ENCODE data around the gene IL1RAPL2.

The IL1RAPL2 gene

DNA sequence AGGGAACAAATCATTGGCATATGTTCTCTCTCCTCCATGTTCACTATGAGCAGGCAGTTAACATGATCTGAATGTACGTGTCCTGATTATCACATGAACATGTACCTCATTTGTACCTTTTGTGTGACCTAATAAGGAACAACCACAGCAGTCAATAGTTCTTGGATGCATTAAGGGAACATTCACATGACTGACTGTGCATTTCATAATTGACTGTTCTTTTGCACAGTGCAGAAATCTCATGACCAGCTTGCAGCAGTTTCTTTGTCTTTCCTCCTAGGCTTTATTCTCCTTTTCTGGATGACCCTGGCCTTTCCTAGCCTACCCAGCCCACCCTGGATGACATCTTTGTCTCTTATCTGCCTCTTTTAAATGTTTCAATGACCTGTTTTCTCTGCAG, 711.1 kb downstream of the IL1RAPL2 start:
- no peak for DNase-seq

DNA sequence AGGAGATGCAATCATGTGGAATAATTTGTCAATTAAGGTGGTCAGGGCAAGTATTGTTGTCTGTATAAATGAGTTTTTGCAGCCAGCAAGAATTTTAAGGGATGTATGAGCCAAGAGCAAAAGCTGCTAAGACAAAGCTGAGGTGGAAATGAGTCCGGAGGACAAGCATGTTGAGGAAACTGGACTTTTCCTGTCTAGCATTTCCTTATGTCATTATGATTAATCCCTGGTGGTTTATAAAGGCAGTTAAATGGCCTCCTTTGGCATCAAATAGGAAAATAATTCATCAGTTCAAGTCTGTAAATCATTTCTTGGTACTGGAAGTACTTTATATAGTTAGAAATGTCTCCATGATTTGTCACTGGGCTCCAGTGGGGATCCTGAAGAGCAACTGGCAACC, 716.1 kb downstream of the IL1RAPL2 start:
- DNase-seq = no peak

DNA sequence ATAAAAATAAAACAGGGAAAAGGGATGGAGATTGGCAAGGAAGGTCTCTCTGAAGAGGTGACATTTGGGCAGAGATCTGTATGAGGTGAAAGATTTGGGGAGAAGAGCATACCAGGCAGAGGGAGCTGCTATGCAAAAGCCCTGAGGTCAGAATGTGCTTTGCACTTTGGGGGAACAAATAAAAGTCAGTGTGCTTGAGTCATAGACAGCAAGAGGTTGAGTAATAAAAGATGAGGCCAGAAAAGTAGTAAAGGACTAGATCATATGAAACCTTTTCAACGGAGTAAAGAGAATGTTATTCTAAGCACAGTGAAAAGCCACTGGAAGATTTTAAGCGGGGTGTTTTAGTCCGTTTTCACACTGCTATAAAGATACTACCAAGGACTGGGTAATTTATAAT, 731.0 kb downstream of the IL1RAPL2 start:
- DNase-seq = no peak

DNA sequence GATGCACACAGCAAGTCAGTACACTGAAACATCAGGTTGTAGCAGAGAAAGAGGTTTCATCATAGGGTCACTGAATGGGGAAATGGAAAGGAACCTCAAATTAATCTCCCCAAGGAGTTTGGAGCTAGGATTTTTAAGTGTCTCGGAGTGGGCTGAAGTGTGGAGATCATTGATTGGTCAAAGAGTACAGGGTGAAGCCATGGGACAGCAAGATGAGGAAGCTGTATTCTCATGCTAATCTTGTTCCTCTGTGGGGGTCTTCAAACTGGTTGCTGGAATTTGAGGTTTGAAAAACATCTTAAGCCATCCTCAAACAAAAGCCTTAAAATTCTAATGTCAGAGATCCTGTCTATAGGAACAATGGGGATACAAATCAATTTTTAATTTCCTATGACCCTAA, 733.3 kb downstream of the IL1RAPL2 start:
- no peak for DNase-seq

DNA sequence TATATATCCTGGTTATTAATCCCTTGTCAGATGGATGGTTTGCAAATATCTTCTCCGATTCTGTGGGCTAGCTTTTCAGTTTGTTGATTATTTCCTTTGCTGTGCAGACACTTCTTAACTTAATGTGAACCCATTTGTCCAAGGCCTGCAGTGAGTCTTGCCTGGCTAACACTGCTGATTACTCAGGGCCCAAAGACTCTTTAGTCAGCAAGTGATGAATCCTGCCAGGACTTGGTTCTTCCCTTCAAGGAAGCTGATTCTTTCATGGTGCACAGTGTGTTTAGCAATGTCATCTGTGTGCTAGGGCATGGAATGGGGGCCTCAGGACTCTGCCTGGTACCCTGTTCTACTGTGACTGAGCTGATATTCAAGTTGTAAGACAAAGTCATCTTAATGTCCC, 736.2 kb downstream of the IL1RAPL2 start:
- DNase-seq = no peak

DNA sequence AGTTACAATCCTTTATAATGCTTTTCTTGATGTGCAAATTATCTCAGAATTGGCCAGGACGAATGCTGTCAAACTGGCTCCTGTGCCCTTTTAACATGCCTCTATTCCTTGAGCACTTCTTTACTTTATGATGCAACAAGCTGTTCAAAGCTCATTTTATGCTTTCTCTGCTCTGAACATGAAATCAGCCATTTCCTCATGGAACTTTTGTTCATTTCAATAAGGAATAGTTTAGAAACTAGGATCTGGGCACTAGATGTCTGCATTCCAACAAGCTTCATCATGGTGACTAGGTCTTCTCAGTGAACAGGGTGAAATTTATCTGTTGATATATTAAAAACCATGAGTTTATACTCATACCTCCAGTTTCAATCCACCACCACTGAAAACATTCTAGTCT, 741.8 kb downstream of the IL1RAPL2 start:
- DNase-seq = no peak

DNA sequence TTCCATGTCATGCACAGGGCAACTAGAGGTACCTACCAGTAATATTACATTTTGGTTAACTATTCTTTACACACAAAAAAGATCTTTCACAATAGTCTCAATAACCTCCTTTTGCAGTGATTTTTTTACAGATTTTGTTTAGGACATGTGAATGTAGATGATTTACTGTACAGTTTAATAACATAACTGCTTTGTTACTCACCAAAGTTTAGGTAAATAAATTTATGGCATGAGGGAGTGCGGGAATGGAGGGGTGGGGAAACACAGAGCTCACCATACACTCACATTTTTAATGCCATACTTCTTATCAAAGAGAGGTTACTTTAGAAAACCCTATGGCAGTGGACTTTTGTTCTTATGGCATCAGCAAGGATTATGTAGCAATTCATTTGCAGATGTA, 747.6 kb downstream of the IL1RAPL2 start:
- no peak for DNase-seq

DNA sequence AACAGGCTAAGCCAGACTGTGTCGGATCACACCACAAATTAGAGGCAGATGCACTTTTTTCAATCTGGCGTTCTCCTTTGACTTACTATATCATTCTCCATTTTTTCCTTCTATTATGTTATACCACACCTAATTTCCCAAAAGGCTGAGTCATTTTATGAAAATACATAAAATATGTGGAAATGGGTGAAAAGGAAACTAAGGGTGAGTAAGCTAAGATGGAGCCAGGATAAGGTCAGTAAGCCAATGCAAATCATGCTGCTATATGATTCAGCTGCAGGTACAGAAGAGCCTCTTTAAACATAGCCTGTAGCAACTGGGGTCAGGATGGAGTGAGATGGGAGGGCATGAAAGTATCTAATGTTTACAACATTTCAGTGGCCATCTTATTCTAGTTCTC, 748.5 kb downstream of the IL1RAPL2 start:
- no peak for DNase-seq

DNA sequence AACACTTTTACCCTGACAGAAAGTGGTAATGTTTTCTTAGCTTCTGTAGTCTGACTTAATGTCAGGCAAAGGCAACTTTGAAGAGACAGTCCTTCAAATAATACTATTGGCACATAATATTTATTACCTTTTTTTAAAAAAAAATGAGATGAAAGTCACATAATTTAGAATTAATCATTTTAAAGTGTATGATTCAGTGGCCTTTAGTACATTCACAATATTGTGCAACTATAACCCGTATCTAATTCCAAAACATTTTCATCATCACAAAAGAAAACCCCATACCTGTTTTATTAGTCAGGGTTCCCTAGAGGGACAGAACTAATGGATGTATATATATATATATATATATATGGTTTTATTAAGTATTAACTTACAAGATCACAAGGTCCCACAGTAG, 749.2 kb downstream of the IL1RAPL2 start:
- no peak for DNase-seq

DNA sequence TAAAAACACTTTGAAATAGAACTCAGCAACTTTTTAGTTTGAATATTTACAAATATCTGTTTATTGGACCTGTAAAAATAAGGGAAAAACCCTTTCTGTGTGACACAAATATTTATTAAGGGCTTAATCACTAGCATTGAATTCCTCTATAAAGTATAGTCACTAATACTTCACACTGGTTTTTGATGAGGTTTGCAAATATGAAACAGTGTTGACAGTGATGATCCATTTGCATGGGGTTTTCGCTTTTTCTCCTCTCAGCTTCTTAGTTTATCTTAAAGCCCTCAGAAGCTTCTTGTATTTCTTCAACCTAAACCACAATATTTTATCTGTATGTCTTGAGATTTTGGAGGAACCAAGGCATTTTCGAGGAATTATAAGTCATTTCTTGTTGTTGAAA, 751.1 kb downstream of the IL1RAPL2 start:
- no peak for DNase-seq

DNA sequence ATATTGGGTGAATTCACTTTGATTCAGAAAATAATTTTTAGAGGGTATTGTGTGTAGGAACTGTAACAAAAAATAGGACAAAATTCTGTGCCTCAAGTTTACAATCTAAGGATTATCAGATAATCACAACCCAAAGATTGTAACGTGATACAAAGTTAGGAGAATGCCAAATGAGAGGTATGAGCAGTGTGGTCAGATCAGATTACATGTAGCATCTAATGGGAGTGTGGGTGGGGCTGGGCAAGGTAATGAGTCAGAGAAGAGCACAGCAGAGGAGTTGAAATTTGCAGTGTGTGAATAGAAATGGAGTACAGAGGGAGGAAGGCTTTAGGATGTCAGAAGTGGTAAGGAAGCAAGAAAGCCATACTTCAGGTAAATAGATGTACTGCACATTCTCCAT, 757.9 kb downstream of the IL1RAPL2 start:
- no peak for DNase-seq

DNA sequence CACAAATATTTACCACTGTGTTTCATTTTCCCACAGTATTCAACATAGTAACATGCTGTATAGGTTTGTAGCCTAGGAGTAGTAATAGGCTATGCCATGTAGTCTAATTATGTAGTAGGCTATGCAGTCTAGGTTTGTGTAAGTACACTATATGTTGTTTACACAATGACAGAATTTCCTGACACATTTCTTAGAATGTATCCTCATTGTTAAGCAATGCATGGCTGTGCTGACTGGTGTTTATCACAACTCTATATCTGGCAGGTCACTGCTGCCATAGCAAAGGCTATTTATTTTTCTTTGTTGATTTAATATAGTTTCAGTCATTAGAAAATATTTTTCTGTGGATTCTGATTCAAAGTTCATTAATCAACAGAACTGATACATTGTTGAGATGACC, 762.8 kb downstream of the IL1RAPL2 start:
- no peak for DNase-seq

DNA sequence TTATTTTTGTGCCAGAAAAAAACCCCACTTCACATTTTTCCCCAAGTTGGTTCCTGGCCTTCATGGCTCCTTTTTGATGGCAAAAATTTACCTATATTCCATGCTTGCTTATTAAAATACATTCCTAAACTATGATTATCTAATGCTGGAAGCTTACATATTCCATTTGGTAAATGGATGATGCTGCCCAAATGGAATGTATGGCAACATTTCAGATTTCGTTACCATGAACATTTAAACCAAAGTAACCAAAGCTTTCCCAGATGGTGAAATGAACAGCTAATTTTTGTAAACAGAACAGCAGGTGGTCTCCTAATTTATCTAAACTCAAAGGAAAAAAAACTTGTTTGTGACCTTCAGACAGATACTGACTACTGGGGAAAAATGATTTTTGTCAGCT, 765.2 kb downstream of the IL1RAPL2 start:
- DNase-seq = no peak

DNA sequence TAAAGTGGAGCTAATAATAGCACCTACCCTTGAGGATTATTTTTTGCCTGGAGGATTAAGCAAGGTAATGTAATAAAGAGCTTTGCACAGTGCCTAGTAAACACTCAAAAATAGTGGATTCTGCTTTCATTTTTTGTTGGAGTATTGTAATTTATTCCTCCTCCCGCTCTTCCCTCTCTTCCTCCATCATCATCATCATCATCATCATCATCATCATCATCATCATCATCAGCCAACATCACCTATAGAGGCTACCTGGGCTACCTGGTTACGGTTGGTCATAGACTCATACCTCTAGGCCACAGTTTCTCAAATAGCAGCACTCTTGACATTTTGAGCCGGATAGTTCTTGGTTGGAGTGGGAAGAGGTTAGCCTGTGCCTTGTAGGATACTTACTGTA, 781.4 kb downstream of the IL1RAPL2 start:
- no peak for DNase-seq

DNA sequence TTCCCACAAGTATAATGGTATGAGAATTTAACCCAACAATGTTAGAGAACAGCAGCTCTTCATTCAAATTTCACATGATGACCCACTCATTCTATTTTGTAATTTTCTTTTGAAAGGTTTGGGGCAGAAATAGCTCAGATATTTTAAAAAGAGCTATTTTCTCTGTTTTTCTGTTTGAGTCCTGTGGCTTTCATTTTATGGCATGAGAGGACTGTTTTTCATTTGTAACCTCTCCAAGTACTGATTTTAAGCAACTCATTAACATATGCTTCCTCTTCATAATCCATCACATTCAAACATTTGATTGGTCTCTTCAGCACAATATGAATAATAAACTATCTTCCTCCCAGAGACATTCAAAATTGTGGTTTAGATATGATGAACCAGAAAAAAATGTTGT, 783.5 kb downstream of the IL1RAPL2 start:
- DNase-seq = no peak

DNA sequence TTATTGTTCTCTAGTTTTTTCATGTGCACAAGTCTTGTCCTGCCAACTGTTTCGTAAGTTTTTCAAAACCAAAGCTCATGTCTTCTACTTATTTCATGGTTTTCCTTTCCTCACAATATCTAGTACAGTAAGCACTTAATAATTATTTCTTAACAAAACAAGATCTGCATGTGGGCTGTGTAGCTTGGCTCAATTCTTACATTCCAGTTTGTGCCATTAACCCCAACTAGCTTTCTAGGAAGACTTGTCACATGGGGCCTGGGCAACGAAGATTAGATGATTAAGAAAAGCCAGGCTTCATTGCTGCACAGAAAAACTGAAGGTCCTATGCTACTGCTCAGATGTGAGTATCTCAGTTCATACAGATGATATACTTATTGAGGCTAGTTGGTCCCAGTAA, 809.8 kb downstream of the IL1RAPL2 start:
- DNase-seq = no peak

DNA sequence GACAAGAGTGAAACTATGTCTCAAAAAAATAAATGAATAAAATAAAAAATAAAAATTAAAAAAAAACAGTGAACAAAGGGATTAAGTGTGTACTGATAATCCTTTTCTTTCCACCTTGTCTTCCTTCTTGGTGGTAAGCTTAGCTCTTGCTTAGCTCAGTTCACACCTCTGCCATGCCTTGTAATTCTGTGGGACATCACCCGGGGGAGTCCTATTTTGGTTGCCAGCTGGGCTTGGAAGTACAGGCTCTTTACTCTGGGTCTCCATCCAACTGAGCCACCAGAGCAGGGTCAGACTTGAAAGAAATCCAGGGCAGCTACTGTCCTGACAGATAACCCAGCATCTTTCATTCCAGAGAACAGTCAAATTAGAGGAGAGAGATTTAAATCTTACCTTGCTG, 858.7 kb downstream of the IL1RAPL2 start:
- no peak for DNase-seq

DNA sequence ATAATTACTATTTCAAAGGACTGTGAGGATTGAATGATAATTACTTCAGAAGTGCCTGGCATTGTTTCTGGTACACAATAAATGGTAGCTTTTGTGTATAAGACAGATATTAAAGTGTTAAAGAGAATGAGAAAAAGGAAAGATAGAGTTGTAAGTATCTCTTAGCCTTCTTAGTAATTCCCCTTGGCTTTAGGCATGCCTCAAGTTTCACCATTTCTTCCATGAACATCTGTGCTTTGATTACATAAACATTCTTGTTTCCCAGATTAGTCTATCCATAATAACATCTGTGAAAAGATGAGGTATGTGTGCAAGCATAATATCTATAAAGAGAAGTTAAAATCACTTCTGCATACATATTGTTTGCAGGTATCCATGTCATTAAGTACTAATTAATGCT, 885.4 kb downstream of the IL1RAPL2 start:
- DNase-seq = no peak

DNA sequence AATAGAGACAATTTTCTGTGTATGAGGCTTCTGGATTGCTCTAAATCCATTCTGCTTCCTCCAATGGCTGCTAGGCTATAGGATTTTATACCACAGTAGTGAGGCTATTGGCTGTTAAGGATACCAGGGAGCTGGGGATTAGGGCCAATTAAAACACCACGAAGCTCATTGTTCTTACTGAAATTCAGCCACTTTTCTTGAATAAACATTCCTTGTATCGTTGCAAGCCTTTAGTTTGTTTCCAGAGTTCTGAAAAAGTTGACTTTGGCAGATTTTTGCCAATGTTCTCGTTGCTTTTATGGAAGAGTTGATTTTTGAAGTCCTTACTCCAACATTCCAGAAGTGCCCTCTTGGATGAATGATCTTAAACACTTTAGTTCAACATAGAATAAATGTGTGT, 892.8 kb downstream of the IL1RAPL2 start:
- no peak for DNase-seq

DNA sequence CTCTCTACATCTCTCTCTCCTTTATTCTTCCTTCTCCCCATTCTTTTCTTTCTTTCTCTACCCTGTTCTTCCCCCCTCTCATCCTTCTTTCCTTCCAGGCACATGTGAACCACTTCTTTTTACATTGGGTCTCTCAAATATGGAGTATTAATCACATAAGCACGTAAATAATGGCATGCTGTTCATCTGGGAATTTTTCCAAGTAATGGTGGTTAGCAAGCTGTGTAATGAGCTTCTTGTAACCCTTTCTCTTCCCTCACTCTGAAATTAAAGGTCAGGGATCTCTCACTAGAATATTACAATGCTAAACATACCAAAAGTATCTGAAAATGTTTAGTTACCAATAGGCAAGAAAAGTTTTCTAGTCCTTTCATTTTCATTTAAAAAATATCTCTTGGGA, 894.4 kb downstream of the IL1RAPL2 start:
- DNase-seq = no peak

DNA sequence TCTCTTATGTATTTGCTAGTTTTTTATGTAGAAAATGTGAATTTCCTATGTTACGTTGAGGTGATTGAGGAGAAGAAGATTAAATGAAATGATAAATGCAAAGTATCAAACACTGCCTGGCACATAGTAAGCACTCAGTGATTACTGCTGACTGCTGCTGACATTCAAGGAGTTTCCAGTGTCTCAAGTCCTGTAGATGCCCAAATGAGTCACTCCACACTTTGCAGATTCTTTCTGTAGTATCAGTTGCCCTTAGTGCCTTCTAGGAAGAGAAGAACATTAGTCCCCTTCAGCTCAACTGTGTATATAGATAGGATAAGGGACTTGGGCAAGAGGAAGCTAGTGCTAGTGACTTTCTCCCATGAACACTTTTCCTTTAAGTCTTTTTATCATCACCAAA, 895.0 kb downstream of the IL1RAPL2 start:
- no peak for DNase-seq

DNA sequence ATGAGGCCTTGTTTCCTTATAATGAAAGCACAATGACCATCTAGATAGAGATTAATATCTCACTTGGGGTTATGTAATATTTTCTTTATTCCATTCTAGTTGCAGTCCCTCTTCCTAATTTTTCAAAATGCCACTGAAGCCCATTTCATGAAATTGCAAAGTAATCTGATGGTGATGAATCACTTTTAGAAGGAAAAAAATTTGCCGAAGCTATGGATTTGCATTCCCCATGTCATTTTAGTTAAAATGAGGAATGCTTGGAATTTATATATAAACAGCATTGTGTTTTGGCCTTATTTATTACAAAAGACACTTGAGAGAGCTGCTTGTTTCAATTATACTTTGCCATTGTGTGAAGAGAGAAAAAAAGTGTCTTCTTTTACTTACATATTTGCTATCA, 896.2 kb downstream of the IL1RAPL2 start:
- DNase-seq = no peak

DNA sequence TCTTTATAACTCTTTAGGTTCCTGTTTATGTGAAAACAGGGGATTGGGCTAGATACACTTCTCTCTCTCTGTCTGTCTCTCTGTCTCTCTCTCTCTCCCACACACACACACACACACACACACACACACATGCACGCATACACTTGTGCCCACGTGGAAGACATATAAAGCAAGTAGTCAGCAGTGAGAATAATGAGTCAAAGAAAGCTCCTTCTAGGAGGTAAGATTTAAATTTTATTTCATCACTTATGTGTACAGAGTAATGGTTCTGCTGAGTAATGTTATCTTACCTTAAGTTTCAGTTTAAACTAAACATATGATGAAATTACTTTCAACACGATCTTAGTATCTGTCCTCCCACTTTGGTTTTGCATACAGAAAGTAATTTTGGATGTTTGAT, 897.5 kb downstream of the IL1RAPL2 start:
- DNase-seq = no peak

DNA sequence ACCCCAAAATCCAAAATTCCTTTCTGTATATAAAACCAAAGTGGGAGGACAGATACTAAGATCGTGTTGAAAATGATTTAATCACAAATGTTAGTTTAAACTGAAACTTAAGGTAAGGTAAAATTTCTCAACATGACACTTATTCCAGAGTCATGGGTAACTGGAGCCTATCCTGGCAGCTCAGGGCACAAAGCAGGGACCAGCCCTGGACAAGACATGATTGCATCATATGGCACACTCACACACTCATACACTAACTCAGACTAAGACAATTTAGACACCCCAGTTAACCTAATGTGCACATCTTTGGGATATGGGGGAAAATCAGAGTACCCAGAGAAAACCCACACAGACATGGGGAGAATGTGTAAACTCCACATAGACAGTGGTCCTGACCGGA, 898.6 kb downstream of the IL1RAPL2 start:
- DNase-seq = no peak

DNA sequence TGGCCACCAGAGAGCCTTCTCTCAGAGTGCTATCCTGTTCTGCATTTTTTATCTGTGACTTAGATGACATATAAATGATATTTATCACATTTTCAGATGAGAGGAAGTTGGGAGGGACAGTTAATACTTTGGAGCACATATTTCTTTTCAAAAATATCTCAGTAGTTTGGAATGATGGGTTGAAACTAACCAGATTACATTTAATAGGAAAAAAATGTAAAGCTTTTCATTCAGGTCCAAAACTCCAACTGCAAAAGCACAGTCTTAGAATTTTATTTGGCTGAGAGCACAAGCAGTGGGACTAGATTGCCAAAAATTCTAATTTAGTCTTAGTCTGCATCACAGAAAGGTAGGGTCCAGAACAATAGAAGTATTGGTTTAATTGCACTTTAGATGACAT, 902.7 kb downstream of the IL1RAPL2 start:
- DNase-seq = no peak

DNA sequence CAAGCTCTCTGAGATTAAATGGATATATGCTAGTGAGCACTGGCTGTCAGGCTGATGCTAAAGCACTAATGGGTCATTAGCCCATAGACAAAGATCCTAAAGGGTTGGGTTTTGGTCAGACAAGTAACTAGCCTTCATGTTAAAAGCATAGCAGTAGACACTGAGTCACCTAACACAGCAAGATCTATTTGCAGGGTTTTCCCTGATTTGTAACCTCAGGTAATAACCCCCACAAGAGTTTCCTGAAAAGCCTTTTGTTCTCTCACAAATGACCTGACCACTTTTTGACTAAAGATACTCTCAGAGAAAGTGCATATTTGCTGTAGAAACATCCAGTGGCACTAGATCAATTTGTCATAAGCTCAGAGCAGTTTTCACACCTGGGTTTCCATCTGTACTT, 905.6 kb downstream of the IL1RAPL2 start:
- no peak for DNase-seq
